ENCODE measurements around the gene POLR1B.

The POLR1B gene

GRCh38 chr2:112593736-112594135 lies 51.5 kb downstream of the POLR1B start:
- in situ Hi-C loops (cut with MboI; ENCODE audit: low sequenced_read_pairs), result no loop called here

DNA sequence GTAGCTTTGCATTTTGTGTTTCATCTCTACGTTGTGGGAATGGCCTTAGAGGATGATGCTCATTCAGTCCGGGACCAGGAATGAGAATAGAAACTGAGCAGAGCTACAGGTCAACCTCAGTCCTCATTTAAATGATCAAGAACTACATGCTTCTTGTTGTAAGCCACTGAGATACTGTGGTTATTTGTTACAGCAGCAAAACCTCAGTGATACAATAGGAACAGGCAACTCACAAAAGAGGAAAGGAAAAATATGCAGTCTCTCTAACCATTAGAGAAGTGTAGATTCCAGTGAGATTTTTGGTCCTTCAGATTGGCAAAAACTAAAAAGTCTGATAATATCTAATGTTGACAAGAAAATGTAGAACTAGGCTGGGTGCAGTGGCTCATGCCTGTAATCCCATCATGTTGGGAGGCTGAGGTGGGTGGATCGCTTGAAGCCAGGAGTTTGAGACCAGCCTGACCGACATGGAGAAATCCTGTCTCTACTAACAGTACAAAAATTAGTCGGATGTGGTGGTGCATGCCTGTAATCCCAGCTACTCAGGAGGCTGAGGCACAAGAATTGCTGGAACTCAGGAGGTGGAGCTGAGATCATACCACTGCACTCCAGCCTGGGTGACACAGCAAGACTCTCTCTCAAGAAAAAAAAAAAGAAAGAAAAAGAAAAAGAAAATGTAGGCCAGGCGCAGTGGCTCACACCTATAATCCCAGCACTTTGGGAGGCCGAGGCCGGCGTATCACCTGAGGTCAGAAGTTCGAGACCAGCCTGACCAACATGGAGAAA lies 55.5 kb downstream of the POLR1B start:
- in situ Hi-C loops (cut with MboI; ENCODE audit: low sequenced_read_pairs), result no loop called here

DNA sequence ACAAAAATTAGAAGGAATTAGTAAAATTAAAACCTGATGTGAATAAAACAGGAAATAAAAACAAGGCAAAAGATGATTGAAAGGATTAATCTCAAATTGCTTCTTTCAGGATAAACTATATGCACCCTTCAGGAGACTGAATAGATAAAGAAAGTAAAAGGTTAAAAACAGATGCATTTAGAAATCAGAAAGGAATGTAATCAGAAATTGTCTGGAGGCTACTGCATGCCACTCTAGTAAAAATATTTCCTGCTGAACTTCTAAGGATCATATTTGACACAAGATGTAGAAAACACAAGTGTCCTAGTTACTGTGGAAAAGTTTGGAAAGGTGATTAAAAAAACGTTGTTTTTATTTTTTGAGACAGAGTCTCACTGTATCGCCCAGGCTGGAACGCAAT lies 58.4 kb downstream of the POLR1B start:
- in situ Hi-C loops (cut with MboI; ENCODE audit: low sequenced_read_pairs), result loop anchor here (25.0 kb wide), 2 partner anchors 112 to 287 kb away; partner anchors contain the start of gene NT5DC4

DNA sequence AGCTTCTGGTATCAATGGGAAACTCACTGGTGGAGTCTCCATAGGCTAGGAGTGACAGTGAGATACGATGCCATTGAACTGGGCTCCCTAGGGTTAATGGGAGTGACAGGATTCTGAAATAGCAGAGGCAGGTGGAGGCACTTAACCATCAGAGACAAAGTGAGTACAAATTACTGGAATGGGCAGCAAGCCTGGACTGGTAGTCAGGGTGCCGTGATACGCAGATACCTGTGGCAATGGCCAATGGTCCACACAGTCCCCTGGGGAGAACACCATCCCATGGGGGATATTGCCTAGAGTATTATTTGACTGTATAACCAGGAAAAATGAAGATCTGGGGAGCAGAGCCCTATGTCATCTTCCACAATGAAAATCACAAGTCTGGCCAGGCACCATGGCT lies 59.5 kb downstream of the POLR1B start:
- in situ Hi-C loops (cut with MboI; ENCODE audit: low sequenced_read_pairs), result loop anchor here (25.0 kb wide), 2 partner anchors 111 to 286 kb away; partner anchors contain the start of gene NT5DC4

GRCh38 chr2:112602917-112603316 lies 60.7 kb downstream of the POLR1B start:
- in situ Hi-C loops (cut with MboI; ENCODE audit: low sequenced_read_pairs), result loop anchor here (25.0 kb wide), 2 partner anchors 109 to 284 kb away; partner anchors contain the start of gene NT5DC4

DNA sequence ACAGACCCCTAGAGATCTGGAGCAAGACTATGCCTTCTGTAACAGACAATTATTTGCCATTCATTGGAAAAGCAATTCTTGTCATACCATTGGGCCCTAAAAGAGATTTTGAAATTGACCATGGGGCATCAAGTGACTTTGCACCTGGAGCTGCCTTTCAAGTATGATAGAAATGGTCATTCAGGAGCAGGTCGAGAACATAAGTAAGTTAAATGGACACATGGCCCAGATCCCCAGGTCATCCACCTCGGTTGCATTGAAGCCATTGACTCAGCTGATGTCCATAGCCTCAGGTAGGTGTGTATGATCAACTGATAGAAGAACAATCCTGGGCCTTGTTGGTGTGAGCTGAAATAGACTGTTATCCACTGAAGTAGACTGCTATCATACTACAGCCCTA lies 61.5 kb downstream of the POLR1B start:
- in situ Hi-C loops (cut with MboI; ENCODE audit: low sequenced_read_pairs), result loop anchor here (25.0 kb wide), 2 partner anchors 109 to 284 kb away; partner anchors contain the start of gene NT5DC4

DNA sequence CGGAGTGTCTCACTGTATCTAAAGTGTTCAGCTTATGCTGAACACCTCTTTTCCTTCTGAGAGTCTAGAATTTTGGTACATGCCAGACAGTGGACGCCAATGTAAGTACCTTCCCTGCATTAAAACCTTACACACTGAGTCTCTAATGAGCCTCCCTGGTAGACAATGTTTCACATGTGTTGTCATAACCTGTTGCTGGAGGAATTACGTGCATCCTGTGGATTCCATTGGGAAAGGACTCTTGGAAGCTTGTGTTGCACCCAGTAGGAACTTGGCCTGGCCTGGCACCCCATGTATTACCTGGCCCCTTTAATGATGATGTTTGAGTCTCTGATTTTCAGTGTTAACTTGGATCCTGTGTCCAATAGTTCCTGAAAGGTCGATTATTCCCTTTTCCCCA lies 62.7 kb downstream of the POLR1B start:
- in situ Hi-C loops (cut with MboI; ENCODE audit: low sequenced_read_pairs), result loop anchor here (25.0 kb wide), 2 partner anchors 107 to 282 kb away; partner anchors contain the start of gene NT5DC4

DNA sequence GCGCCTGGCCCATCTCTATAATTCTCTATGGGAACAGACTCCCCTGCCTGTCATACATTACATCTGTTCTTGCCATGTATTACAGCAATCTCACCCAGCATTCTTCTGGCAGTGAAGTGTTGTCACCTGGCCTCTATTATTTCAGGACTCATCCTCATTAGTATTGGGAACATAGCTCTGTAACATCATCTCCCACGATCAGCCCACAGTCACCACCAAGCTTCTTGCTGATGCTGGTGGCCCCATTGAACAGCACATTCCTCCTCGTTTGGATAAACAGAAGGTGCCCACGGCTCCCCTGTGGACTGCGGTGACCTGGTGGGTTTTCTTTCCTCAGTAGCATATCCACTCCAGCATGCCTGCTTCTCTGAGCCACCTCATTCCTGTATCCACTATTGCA lies 63.7 kb downstream of the POLR1B start:
- in situ Hi-C loops (cut with MboI; ENCODE audit: low sequenced_read_pairs), result loop anchor here (25.0 kb wide), 2 partner anchors 106 to 281 kb away; partner anchors contain the start of gene NT5DC4

- in situ Hi-C loops (cut with MboI; ENCODE audit: low sequenced_read_pairs), result loop anchor here (25.0 kb wide), 2 partner anchors 106 to 281 kb away; partner anchors contain the start of gene NT5DC4
Measured at GRCh38 chr2:112606547-112606946, 64.3 kb downstream of the POLR1B start.

DNA sequence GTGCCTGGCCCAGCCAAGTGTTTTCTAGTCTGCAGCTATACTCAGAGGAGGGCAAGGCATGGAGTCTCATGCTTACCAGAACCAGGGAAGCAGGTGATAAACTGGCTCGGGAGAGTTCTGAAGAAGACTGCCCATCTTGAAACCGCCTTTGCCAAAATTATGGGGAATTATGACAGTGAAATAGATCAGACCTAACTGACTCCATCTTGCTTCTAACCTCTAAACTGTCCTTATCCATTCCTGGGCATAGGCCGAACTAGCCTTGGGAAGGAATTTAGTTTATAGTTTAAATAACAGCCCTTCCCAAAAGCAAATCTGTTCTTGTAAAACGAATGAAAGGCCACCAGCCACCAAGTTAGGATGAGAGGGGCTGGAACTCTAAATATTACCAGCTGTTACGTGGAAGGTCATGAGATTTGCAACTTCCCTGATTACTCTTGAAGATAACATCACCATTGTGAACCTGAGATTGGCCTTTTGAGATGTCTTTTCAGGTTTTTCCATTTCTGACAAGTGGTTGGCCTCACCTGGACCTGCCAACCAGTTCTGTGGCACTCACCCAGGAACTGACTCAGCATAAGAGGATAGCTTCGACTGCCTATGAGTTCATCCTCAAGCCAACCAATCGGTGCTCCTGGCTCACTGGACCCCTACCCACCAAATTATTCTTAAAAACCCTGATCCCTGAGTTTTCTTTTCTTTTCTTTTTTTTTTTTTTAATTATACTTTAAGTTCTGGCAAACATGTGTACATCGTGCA lies 65.6 kb downstream of the POLR1B start:
- in situ Hi-C loops (cut with MboI; ENCODE audit: low sequenced_read_pairs), result loop anchor here (25.0 kb wide), 2 partner anchors 104 to 279 kb away; partner anchors contain the start of gene NT5DC4

DNA sequence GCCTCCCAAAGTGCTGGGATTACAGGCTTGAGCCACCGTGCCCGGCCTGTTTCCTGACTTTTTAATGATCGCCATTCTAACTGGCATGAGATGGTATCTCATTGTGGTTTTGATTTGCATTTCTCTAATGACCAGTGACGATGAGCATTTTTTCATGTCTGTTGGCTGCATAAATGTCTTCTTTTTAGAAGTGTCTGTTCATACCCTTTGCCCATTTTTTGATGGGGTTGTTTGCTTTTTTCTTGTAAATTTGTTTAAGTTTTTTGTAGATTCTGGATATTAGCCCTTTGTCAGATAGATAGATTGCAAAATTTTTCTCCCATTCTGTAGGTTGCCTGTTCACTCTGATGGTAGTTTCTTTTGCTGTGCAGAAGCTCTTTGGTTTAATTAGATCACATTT lies 67.1 kb downstream of the POLR1B start:
- in situ Hi-C loops (cut with MboI; ENCODE audit: low sequenced_read_pairs), result loop anchor here (25.0 kb wide), 2 partner anchors 103 to 278 kb away; partner anchors contain the start of gene NT5DC4

- in situ Hi-C loops (cut with MboI; ENCODE audit: low sequenced_read_pairs), result loop anchor here (25.0 kb wide), 2 partner anchors 100 to 275 kb away; partner anchors contain the start of gene NT5DC4
Measured at GRCh38 chr2:112612283-112612682, 70.0 kb downstream of the POLR1B start.

DNA sequence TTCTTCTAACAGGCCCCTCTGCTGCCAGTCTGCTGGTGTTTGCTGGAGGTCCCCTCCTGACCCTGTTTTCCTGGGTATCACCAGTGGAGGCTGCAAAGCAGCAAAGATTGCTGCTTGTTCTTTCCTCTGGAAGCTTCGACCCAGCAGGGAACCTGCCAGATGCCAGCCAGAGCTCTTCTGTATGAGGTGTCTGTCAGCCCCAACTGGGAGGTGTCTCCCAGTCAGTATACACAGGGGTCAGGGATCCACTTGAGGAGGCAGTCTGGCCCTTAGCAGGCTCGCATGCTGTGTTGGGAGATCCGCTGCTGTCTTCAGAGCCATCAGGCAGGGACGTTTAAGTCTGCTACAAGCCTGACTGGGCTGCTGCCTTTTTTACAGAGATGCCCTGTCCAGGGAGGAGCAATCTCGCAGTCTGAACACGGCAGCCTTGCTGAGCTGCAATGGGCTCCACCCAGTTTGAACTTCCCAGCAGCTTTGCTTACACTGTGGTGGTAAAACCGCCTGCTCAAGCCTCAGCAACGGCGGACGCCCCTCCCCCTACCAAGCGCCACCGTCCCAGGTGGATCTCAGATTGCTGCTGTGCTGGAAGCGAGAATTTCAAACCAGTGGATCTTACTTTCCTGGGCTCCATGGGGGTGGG lies 72.1 kb downstream of the POLR1B start:
- in situ Hi-C loops (cut with MboI; ENCODE audit: low sequenced_read_pairs), result loop anchor here (25.0 kb wide), 2 partner anchors 98 to 273 kb away; partner anchors contain the start of gene NT5DC4

GRCh38 chr2:112615051-112615450 lies 72.8 kb downstream of the POLR1B start:
- in situ Hi-C loops (cut with MboI; ENCODE audit: low sequenced_read_pairs), result loop anchor here (25.0 kb wide), 2 partner anchors 97 to 272 kb away; partner anchors contain the start of gene NT5DC4

DNA sequence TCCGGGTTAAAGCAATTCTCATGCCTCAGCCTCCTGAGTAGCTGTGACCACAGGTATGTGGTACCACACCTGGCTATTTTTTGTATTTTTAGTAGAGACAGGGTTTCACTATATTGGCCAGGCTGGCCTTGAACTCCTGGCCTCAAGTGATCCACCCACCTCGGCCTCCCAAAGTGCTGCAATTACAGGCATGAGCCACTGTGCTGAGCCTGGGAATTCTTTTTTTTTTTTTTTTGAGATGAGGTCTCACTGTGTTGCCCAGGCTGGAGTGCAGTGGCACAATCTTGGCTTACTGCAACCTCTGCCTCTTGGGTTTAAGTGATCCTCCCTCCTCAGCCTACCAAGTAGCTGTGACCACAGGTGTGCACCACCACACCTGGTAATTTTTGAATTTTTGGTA lies 73.5 kb downstream of the POLR1B start:
- in situ Hi-C loops (cut with MboI; ENCODE audit: low sequenced_read_pairs), result loop anchor here (25.0 kb wide), 2 partner anchors 97 to 272 kb away; partner anchors contain the start of gene NT5DC4

DNA sequence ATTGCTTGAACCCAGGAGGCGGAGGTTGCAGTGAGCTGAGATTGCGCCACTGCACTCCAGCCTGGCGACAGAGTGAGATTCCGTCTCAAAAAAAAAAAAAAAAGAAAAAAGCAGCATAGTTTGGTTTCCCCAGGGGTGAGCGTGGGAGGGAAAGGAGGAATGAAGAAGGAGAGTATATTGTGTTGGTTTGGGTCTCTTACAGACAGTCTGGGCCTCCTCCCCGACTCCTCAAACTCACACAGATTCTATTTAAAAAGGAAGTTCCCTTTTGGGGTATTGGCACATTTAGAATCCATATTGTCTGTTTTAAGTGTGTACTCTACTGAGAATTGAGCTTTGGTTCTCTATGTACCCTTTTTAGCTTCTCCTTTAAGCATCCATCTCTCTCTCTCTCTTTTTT lies 76.1 kb downstream of the POLR1B start:
- in situ Hi-C loops (cut with MboI; ENCODE audit: low sequenced_read_pairs), result loop anchor here (25.0 kb wide), 2 partner anchors 94 to 269 kb away; partner anchors contain the start of gene NT5DC4

GRCh38 chr2:112621790-112622527 lies 79.7 kb downstream of the POLR1B start:
- in situ Hi-C loops (cut with MboI; ENCODE audit: low sequenced_read_pairs), result loop anchor here (25.0 kb wide), 2 partner anchors 90 to 265 kb away; partner anchors contain the start of gene NT5DC4

DNA sequence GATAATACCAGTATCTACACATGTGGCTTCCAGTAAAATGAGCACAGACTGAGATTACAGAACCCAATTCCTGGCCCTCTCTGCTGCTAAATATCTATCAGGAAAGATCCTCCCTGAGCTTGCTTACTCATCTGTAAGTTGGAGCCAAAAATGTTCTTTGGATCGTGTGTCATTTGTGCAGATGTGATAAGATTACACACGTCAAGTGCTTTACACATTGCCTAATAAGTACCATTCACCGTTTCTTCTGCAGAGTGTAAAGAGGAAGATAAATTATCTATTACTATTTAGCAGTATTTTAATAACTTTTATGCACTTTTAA lies 80.2 kb downstream of the POLR1B start:
- in situ Hi-C loops (cut with MboI; ENCODE audit: low sequenced_read_pairs), result loop anchor here (25.0 kb wide), 2 partner anchors 90 to 265 kb away; partner anchors contain the start of gene NT5DC4

GRCh38 chr2:112623913-112624777 lies 81.9 kb downstream of the POLR1B start:
- in situ Hi-C loops (cut with MboI; ENCODE audit: low sequenced_read_pairs), result loop anchor here (25.0 kb wide), 2 partner anchors 88 to 263 kb away; partner anchors contain the start of gene NT5DC4
